Measurements from ENCODE around the gene H6PD.

H6PD gene

DNA sequence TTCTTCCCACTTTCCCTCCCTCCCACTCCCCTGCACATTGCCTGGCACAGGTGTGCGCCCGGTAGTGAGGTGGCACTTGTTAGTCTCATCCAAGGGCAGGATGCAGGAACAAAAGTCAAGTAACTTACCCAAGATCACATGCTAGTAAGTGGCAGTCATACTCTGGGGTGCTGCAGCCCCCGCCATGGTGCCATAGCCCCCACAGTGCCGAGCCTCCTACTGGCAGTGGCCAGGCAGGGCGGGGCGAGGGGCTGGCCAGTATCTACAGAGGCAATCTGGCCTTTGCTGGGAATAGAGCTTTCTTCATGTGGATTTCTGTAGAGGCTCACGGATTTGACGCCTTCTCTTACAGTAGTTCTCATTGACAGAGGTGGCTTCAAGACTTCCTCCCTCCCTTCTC lies 26.9 kb downstream of the H6PD start:
- DNase-seq = no peak

DNA sequence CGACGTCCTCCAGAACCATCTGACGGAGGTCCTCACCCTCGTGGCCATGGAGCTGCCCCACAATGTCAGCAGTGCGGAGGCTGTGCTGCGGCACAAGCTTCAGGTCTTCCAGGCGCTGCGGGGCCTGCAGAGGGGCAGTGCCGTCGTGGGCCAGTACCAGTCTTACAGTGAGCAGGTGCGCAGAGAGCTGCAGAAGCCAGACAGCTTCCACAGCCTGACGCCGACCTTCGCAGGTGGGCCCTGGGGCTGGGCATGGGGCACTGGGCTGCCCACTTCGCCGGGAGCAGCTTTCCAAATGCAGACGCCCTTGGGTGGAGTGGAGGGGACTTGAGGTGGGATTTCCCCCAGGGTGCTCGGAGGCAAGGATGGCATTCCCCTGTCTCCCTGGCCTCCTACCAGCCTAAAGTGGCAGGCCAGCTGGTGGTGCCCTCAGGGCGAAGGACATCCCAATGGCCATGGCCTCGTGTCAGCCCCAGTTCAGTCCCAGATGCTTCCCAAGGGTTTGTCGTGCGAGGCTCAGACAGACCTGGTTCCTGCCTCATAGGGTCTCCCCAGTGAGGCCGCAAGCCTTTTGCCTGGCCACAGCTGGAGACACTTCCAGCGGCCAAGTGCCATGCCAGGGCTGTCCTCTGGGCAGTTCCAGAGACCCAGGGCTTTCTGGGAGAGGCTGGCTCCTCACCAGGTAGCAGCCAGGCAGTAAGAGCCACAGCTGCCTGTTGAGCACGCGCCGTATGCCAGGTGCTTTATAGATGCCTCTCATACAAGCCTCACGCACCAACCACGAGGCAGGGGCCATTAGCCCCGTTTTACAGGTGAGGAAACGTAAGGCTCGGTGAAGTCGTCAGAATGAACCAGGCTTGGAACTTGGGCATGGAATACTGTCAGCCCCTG lies 27.8 kb downstream of the H6PD start:
- DNase-seq = no peak

DNA sequence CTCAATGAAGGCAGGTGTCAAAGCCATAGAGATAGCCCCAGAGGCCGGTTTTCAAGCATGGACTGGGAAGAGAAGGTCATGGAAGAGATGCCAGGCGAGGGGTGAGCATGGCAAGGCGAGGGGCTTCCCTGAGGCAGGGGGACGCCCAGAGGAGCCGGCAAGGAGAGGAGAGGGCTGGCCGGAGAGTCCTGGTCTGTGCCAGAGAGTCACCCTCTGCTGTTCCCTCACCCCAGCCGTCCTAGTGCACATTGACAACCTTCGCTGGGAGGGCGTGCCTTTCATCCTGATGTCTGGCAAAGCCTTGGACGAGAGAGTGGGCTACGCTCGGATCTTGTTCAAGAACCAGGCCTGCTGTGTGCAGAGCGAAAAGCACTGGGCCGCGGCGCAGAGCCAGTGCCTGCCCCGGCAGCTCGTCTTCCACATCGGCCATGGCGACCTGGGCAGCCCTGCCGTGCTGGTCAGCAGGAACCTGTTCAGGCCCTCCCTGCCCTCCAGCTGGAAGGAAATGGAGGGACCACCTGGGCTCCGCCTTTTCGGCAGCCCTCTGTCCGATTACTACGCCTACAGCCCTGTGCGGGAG lies 28.8 kb downstream of the H6PD start:
- no peak for DNase-seq

DNA sequence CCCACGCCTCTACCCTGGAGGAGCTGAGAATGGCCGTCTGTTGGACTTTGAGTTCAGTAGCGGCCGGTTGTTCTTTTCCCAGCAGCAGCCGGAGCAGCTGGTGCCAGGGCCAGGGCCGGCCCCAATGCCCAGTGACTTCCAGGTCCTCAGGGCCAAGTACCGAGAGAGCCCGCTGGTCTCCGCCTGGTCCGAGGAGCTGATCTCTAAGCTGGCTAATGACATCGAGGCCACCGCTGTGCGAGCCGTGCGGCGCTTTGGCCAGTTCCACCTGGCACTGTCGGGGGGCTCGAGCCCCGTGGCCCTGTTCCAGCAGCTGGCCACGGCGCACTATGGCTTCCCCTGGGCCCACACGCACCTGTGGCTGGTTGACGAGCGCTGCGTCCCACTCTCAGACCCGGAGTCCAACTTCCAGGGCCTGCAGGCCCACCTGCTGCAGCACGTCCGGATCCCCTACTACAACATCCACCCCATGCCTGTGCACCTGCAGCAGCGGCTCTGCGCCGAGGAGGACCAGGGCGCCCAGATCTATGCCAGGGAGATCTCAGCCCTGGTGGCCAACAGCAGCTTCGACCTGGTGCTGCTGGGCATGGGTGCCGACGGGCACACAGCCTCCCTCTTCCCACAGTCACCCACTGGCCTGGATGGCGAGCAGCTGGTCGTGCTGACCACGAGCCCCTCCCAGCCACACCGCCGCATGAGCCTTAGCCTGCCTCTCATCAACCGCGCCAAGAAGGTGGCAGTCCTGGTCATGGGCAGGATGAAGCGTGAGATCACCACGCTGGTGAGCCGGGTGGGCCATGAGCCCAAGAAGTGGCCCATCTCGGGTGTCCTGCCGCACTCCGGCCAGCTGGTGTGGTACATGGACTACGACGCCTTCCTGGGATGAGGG lies 29.7 kb downstream of the H6PD start:
- DNase-seq = no peak

DNA sequence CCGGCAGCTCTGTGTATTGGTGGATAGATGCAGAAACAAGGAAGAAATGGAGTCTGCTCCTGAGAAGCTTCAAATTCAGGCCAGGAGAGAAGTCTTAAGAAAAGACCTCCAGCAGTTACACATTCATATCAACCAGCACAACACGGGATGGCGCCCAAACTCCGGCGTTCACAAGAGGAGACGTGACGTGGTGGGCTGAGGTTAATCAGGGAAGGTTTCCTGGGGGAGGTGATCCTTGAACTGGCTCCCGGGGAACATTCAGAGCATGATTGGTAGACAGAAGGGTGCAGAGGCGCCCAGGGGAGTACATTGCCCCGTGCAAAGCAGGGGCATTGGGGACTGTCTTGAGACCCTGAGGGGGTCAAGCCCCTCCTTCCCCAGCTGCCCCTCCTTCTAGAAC lies 30.5 kb downstream of the H6PD start:
- DNase-seq = no peak

DNA sequence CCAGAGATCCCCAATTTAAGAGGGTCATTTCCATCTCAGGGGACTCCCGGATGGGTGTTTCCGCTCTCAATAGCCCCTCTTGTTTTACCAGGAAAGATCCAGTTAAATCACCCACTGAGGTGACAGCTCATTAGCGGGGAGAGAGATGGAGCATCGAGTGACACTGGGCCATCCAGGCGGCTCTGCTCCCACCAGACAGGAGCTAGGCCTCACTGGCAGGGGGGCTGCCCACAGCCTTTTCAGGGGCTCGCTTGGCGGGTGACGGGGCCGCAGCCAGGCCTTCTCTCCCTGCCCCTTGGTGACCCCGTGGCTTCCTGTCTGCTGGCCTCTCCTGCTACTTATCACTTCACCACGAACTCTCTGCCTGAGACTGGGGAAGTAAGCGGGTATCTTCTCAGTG lies 31.4 kb downstream of the H6PD start:
- DNase-seq = no peak

DNA sequence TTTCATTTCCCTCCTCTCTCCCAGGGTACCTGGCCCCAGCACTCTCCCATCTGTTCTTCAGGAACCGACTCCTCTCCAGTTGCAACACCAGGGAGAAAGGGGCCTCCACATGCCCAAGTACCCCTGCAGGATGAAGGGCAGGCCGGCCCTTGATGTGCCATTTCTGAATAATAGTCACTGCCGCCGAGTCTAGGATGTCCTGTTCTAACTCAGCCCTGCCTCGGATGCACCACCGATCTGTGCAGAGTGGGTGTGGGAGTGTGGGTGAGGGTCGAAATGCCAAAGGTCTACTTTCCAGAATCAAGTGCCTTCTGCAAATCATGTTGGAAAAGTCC lies 32.7 kb downstream of the H6PD start:
- no peak for DNase-seq

DNA sequence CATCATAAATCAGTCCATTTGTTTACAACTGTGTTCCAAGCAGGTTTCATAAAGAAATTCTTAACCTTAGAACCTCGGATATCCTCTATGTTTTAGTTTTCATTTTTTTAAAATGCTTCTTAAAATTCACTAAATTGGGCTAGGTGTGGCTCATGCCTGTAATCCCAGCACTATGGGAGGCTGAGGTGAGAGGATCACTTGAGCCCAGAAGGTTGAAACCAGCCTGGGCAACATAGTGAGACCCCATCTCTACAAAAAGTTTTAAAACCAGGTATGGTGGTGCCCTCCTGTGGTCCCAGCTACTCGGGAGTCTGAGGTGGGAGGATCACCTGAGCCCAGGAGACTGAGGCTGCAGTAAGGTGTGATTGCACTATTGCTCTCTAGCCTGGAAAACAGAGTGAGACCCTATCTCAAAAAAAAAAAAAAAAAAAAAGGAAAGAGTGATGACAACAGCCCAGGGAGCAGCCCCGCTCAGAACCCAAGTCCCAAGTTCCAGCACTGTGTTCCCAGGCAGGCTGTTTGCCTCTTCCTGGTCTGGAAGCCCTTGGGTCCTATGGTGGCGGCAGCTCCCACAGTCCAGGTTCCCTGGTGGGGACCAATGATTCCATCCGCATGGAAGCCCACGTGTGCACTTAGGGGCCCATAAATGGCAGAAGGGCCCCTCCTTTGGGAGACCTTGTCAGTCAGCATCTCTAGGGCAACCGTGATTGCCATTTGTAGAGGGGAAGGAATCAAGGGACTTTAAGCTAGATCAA lies 33.4 kb downstream of the H6PD start:
- no peak for DNase-seq

DNA sequence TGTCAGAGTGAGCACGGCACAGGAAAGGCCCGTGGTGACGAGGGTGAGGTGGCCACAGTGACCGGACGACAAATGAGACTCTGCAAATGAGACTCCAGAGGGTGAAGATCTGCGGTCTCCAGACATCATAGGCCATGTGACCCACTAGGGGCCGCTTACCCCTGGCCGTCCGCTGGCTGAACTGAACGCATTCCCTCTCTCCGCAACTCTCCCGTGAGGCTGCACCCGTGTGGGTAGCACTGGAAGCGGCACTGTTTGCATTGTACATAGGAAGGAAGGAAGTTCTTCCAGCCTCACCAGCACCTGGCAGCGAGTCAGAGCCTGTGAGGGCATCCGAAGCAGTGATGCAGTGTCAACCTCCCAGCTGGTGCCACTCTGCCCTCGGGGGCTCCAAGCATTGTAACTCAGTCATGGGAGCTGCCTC lies 34.5 kb downstream of the H6PD start:
- no peak for DNase-seq

DNA sequence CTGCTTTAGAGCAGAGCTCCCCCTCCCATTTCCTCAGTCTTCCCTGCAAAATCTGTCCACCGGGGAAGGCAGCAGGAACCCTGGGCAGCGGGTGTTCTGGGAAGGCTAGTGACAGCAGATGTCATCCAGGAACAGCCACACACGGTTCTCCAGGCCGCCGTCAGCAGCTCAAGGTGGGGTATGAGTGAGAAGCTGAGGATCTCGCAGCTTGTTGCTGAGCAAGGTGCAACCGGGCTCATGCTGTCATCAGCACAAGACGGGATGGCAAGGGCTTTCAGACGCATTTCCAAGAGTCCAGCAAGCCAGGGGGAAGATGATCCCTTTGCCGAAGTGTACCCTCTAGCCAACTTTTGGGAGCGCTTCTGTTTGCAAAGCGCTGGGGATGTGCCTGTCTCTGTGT lies 35.1 kb downstream of the H6PD start:
- no peak for DNase-seq

DNA sequence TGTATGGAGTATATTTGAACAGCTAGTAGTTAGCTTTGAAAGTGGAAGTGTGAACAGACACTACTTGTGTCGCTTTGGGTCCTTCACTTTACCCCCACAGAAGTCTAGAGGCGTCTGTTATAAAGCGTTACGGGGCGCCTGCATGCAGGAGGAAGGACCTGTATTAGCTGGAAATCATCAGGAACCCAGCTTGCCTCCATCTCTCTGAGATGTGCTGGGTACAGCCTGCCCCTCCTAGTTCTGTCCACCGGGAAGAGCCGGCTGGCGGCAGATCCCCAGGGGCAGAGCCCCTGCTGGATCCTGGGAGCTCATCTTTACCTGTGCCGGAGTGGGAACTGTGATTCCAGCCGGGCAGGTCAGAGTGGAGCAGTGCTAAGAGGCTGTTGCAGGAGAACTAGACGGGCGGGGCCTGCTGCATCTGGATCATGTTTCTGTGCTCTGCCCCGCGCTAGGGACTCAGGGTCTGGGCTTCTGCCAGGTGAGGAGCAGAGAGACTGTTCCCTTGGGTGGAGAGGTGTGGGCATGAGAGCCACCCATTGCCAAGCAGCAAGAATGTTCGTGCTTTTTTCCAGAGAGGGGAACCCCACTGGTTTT lies 35.8 kb downstream of the H6PD start:
- DNase-seq = no peak

DNA sequence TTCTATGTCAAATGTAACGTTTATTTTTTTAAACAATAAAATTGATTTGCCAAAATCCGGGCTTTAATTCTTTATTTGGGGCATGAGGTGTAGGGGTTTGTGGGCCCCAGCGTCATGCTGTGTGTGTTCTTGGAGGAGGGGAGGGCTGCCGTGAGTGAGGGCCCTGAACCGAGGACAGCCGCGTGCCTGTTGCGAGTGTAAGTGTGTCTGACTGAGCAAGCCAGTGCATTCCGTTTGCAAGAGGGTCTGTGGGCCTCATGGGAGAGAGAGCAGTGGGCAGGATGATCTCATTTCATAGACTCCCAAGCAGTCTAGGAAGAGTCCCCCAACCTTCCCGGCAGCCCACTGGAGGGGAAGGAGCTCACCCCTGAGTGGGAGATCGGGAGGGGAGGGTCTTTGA lies 36.7 kb downstream of the H6PD start:
- DNase-seq = no peak

DNA sequence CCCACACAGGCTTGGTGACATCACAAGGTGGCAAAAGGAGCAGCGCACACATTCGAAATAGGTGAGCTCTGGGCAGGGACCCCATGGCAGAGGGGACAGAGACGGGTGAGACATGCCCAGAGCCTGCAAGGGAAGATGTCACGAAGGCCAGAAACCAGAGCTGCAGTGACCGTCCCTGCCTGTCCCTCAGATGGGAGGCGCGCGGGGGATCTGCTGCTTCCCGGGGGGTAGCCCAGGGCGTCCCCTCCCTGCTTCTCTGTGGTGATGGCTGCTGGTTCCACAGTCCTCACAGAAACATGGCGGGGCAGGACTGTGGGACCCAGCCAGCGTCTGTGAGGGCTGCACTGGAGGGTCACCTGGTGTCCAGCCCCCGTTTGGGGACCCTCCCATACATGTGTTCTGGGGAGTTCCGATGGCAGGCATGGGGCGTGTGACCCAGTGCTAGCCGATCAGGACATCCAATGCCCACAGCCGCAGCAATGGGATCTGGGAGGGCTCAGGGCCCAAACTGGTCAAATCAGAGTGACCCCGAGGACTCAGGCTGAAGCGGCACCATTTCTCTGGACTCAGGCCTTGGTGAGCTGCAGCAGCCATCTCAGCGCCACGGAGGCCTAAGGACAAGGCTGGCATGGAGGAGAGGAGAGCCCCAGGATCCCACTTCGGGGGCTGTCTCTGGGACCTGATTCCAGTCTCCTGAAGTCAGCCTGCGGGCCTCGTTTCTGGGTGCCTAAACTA lies 37.5 kb downstream of the H6PD start:
- no peak for DNase-seq

DNA sequence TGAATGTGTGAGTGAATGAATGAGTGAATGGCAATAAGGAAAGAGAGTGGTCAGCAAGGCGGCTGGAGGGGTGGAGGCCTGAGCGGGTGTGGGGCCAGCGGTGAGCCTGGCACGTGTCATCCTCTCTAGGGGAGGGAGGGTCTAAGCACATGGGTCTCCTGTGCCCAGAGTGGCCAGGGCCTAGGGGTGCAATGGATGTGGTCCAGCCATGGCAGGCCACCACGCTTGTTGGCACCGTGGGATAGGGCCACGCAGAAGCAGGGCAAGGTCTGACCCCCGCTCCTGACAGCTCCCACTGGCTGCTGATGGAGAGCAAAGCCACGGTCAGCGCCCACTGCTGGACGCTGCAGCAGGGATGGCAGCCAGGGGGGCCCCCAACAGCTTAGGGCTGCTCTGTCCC lies 38.6 kb downstream of the H6PD start:
- DNase-seq = no peak

DNA sequence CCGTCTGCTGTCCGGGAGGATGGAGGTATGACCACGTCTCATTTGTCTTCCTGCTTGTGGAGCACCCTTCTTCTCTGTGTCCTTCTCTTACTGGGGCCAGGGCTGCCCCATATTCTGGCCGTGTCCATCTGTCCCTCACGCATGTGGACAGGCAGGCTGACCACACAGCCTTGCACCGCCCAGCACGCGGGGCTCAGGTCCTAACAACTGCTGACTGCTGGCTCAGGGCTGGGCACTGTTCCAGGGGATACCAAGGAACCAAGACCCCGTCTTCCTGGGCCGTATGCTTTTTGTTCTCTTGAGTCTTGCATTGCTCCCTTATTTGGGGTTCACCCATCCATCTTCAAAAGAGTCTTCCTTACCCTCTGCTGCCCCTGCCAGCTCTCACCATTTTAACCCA lies 40.6 kb downstream of the H6PD start:
- DNase-seq = no peak

DNA sequence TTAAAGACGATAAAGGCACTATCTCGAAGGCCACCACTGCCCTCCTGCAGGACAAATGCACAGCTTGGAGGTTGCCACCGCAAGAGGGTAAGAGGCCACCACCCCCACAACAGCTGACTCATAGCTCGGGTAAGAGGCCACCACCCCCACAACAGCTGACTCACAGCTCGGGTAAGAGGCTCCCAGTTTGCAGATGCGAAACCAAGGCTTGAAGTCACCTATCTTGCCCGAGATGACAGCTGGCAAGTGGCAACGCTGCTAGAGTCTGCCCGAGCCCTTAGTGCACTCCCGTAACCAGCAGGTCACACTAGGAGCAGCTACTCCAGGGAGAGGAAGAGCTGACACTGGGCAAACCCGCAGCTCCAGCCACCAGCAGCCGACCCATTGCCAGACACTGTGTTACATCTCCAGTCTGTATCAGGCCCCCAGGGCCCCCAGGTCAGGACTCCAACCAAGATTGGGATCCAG lies 41.0 kb downstream of the H6PD start:
- DNase-seq = peak; percentile 62

DNA sequence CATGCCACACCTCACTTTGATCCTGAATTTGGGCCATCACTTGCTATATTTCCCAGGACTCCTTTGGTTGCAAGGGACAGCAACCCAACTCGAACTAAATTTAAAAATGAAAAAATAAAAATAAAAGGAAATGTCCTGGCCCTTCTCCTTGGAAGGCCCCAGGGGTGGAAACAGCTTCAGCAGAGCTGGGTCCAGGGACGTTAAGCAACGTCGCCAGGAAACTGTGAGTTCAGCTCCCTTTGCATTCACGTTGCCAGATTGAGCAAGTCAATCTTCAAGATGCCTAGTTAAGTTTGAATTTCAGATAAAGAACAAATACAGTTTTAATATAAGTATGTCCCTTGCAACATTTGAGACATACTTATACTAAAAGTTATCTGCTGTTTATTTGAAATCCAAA lies 43.5 kb downstream of the H6PD start:
- no peak for DNase-seq

DNA sequence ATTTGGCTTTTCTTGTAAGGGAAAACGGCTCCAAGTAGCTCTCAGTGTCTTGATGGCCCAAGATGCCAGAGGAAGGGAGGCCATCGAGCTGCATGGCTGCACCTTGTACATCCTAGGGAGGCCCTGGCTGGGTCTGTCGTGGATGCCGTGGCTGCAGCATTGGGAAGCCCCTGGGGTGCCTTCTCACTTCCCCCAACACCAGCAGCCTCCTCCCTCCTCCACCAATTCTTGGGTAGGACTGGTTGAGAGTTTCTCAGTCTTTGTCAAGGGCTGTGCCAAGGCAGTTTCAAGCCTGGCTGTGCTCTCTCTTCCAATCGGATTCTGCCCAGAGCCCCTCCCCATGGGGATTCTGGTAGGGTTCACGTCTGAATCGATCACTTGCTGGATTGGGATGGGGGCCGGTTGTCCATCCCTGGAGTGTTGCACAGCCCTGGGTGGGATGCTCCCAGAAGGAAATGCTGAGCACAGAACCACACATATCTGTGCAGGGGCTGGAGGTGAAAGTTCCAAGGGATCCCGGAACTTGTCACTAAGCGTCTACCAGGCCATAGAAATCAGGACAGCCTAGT lies 44.1 kb downstream of the H6PD start:
- DNase-seq = no peak

DNA sequence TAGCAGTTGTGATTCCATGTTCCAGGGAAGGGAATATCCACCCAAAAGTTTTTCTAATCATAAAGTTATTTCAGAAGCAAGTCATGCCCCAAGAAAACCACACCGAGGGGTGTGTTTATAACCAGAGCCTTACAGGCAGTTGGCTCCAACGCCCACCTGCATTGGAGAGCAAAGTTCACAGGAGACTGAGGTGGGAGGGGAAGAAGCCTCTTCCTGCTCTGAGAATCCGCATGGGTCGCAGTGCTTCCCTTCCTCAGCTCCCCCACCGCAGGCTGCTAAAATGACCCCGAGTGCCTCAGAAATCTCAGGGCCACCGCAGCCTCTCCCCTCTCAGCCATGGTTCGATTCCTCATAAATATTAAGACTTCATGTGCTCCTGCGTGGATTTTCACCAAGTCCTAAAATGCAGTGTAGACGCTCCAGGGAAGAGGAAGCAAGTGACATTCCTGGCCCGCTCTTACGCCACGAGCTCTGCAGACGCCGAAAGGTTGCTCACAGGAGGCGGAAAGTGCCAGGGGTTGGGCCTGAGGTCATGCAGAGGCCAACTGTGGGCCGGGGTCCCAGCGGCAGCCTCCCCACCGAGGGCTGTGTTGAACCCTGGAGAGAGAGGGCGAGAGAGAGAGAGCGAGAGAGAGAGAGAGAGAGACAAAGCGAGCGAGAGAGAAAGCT lies 44.7 kb downstream of the H6PD start:
- DNase-seq = no peak

DNA sequence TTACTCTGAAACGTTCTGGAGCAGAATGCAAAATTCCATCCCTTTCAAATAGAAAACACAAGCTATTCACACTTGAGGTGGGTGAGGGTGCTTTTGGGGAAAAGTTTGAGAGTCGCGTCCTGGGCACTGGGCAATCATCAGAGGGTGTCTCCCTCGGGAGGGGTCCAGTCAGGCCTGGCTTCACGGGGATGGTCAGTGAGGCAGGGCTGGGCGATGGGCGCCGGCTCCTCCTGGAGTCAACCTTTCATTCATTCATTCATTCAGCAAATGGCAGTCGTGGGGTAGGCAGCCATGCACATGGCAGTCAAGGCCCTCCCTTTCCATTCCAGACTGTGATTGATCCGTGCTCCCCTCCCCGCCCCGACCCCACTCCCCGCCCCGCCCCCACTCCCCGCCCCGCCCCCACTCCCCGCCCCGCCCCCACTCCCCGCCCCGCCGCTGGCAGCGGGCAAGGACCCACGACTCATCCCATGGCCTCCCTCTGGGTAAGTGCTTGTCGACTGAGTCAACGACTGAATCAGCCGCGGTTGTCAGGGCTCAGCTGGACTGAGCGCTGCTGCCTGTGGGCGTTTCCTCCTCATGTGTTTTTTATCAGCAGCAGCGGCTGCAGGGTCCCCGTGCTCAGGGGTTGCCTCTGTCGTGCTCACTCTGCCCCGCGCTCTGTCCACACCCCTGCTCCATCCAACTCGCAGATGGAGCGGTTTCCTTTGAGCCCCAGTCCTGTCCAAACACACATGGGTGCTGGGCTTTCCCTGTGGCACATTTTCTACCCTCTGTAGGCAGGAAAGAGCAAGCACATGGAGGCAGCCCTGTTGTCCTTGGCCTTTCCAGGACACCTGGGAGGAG lies 45.7 kb downstream of the H6PD start:
- peak; percentile 22 for DNase-seq

All from activated gamma-delta T cell treated with Interleukin-2 at 50 U/mL for 16 hours (primary cell).